Stomach (tissue), 4 donors: ENCODE data around the gene FAM184B.

Source experiments
- CTCF ChIP-seq, 7 experiments: fragments of 450-650 bp in 4 of 7; fragments of 200-600 bp in 3 of 7; sonication (generic) in 3 of 7; IDR thresholded peaks; one replicate each; pipeline ENCODE4 v1.5.1; 2016 to 2019; ENCODE audit warnings: antibody characterized with exemption in 7 of 7, control low read depth in 2 of 7, mild to moderate bottlenecking in 1 of 7
- EP300 ChIP-seq: sonication (generic); formaldehyde crosslinking; IDR thresholded peaks from one replicate; pipeline ENCODE4 v1.6.1; 2017; ENCODE audit warnings: antibody characterized with exemption
- POLR2AphosphoS5 ChIP-seq, 3 donors: sonication (generic); formaldehyde crosslinking; IDR thresholded peaks; one replicate each; pipeline ENCODE4 v1.6.1; 2016; ENCODE audit warnings: antibody characterized with exemption in 3 of 3

DNA sequence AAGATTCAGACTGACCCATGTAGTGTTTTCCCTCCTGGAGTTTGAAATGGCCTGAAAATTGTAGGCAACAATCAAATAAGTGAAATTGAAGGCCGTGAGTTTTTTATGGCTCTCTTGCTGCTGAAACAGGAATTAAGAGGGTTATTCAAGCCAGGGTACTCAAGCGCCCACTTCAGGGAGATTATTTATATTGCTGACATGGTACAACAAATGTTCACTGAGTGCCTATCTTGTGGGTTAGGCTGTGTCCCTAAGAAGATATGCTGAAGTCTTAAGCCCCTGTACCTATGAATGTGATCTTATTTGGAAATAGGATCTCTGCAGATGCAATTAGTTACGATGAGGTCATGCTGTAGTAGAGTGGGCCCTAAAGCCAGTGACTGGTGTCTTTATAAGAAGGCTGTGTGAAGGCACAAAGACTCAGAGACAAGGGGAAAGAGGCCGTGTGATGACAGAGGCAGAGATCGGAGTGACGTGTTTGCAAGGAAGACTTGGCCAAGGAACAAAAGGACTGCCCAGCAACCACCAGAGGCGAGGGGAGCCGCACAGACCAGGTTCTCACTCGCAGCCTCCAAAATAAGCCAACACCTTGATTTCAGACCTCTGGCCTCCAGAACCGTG is 94.1 kb downstream of the FAM184B start:
- no peak for TF ChIP-seq POLR2AphosphoS5 (IDR thresholded peaks at IDR 0.05)
- no peak for TF ChIP-seq CTCF (IDR thresholded peaks at IDR 0.05)
- TF ChIP-seq EP300, result no peak
